ENCODE measurements around the gene PPP1R12C.

Gene PPP1R12C

DNA sequence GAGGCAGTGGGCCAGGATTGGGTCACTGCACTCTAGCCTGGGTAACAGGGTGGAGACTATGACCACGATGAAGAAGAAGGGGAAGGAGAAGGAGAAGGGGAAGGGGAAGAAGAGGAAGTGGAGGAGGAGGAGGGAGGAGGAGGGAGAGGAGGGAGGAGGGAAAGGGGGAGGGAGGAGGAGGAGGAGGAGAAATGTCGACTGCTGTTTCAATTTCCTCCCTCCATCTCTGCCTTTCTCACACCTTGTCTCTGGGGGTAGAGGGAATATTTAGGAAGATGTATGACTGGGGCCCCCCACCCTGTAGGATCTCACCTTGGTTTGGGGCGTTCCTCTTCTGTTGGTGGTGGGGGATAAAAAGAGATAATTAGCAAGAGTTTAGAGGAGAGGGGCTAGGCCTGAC lies 27.8 kb upstream of the PPP1R12C start:
- TF ChIP-seq, protein P1, sequence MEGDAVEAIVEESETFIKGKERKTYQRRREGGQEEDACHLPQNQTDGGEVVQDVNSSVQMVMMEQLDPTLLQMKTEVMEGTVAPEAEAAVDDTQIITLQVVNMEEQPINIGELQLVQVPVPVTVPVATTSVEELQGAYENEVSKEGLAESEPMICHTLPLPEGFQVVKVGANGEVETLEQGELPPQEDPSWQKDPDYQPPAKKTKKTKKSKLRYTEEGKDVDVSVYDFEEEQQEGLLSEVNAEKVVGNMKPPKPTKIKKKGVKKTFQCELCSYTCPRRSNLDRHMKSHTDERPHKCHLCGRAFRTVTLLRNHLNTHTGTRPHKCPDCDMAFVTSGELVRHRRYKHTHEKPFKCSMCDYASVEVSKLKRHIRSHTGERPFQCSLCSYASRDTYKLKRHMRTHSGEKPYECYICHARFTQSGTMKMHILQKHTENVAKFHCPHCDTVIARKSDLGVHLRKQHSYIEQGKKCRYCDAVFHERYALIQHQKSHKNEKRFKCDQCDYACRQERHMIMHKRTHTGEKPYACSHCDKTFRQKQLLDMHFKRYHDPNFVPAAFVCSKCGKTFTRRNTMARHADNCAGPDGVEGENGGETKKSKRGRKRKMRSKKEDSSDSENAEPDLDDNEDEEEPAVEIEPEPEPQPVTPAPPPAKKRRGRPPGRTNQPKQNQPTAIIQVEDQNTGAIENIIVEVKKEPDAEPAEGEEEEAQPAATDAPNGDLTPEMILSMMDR (IDR thresholded peaks at IDR 0.05; ENCODE audit: low read depth, low read length, missing control alignments): no peak
- H3K4me3 ChIP-seq (replicated peaks; ENCODE audit: low read depth, low read length): no peak overlapping the region
- no peak for DNase-seq (ENCODE audit: extremely low read depth, low read depth)

DNA sequence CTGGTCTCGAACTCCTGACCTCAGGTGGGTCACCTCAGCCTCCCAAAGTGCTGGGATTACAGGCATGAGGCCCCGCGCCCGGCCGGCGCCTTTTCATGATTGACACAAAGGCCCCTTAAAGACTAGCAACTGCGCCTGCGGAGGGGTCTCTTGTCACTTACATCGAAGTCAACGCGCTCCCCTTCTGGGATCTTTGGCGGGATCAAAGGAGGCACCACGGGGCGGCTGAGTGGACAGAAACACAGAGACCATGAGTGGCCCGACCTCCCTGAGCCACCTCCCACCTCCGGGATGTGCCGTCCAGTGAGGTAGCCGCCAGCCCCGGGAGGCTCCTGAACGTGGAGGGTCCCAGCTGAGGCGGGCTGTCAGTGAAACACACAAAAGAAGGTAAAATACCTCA lies 24.3 kb upstream of the PPP1R12C start:
- TF ChIP-seq, protein P1 (IDR thresholded peaks at IDR 0.05; ENCODE audit: low read depth, low read length, missing control alignments): no peak
- no peak for DNase-seq (ENCODE audit: extremely low read depth, low read depth)
- H3K4me3 ChIP-seq (replicated peaks; ENCODE audit: low read depth, low read length): no peak overlapping the region

DNA sequence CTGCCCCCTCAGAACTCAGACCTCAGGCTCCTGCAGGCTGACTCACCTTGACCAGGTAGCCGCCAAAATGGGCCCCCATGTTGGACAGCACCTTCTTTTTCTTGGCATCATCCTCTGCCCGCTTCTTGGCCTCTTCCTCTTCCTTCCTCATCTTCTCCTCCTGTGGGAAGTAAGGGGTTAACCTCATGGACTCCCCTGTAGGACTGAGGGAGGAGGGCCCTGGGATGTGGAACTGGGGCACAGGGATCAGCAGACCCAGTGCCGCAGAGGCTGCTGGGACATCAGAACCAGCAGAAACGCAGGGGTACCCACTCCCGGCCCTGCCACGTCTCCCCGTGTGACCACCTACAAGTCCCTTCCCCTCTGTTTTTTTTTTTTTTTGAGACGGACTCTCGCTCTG lies 20.5 kb upstream of the PPP1R12C start:
- DNase-seq (ENCODE audit: extremely low read depth, low read depth): no peak
- TF ChIP-seq, protein P1 (IDR thresholded peaks at IDR 0.05; ENCODE audit: low read depth, low read length, missing control alignments): no peak
- H3K4me3 ChIP-seq (replicated peaks; ENCODE audit: low read depth, low read length): no peak overlapping the region

DNA sequence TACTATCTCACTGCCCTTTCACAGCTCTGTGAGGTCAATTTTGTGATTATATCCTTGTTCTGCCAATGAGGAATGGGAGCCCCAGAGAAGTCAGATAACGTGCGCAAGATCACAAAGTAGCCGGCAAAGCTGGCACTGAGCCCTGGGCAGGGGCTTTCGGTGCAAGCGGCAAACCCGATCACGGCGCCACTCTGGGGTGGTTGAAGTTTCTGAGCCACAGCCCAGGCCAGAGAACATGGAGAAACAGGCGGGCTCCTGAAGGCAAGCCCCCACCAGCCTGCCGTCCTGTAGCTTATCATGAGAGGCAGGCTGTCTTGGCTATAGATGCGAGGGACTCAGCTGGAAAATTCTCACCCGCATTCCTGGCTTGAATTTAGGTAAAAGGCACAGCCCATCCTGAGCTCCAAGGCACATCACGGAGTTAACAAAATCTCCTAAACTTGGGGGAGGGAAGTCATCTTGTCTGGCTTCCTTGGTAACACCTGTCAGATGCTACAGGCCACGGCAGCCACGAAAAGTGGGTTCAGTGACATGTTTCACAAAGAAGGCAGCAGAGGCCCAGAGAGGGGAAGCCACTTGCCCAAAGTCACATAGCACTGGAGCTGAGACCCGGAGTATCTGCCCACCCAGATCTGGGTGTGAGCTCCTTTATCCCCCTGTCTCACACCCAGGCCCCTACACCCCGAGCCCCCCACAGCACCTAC lies 19.1 kb upstream of the PPP1R12C start:
- TF ChIP-seq, protein P1 (IDR thresholded peaks at IDR 0.05; ENCODE audit: low read depth, low read length, missing control alignments): no peak
- H3K4me3 ChIP-seq (replicated peaks; ENCODE audit: low read depth, low read length): no peak overlapping the region
- no peak for DNase-seq (ENCODE audit: extremely low read depth, low read depth)

DNA sequence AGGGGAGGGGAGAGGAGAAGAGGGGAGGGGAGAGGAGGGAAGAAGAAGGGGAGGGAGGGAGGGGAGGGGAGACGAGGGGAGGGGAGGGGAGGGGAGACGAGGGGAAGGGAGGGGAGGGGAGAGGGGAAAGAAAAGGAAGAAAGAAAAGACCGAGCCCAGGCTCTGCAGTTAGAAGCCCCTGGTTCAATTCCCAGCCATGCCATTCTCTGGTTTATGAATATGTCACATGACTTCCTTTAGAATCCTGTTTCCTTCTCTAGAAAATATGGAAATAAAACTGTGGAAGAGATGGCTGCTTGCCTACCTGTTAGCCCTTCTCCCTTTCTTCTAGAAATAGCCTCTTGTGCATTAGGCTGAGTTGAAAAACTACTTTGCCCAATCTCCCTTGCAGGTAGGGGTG lies 17.3 kb upstream of the PPP1R12C start:
- DNase-seq (ENCODE audit: extremely low read depth, low read depth): no peak
- H3K4me3 ChIP-seq (replicated peaks; ENCODE audit: low read depth, low read length): no peak overlapping the region
- TF ChIP-seq, protein P1 (IDR thresholded peaks at IDR 0.05; ENCODE audit: low read depth, low read length, missing control alignments): no peak

DNA sequence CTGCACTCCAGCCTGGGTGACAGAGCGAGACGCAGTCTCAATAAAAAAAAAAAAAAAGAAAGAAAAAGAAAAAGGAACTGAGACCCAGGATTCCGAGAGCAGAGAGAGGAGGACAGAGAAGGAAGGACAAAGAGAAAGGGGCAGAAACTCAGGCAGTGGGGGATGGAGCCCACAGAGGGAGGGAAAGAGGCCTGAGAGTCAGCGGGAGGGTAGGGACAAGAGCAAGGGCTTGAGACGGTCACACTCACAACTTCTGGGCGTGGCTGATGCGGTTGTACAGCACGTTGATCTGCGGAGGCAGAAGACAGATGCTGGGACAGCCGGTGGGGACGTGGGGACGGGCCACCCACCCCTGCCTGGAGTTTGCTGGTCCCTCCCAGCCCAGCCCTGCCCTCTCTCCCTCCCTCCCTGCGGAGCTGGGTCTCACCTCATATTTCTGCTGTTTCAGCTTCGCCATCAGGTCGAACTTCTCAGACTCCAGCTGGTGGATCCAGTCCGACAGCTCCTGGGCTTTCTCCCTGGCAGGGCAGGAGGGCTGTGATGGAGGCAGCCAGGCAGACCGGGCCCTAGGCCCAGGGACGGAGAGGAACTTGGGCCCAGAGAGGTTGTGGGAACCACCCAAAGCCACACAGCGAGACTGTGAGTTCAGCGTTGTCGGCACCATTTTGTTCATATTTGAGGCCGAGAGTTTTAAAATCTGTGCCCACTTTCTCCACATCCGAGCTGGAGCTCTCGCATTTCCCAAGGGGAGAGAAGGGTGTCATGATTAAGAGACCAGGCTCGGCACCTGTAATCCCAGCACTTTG lies 16.4 kb upstream of the PPP1R12C start:
- no peak for DNase-seq (ENCODE audit: extremely low read depth, low read depth)
- TF ChIP-seq, protein P1 (IDR thresholded peaks at IDR 0.05; ENCODE audit: low read depth, low read length, missing control alignments): no peak
- H3K4me3 ChIP-seq (replicated peaks; ENCODE audit: low read depth, low read length): no peak overlapping the region
